Coronary artery (tissue), 2 donors: ENCODE results near the gene HNRNPA3.

Experiments
- DNase-seq: peaks from one replicate; pipeline ENCODE4 v3.0.0-alpha.2; 2017; ENCODE audit warnings: low spot score
- H3K27ac ChIP-seq, 2 donors: fragments of 200-600 bp; sonication (generic); one replicate each; pipeline ENCODE4 v1.5.1; 2016 to 2019
- H3K4me3 ChIP-seq: fragments of 200-600 bp; sonication (generic); 2 replicates; pipeline ENCODE4 v1.5.1; 2016; ENCODE audit warnings: mild to moderate bottlenecking, moderate library complexity
- CTCF ChIP-seq: fragments of 200-600 bp; sonication (generic); IDR thresholded peaks from one replicate; pipeline ENCODE4 v1.5.1; 2019; ENCODE audit warnings: antibody characterized with exemption

The HNRNPA3 gene

DNA sequence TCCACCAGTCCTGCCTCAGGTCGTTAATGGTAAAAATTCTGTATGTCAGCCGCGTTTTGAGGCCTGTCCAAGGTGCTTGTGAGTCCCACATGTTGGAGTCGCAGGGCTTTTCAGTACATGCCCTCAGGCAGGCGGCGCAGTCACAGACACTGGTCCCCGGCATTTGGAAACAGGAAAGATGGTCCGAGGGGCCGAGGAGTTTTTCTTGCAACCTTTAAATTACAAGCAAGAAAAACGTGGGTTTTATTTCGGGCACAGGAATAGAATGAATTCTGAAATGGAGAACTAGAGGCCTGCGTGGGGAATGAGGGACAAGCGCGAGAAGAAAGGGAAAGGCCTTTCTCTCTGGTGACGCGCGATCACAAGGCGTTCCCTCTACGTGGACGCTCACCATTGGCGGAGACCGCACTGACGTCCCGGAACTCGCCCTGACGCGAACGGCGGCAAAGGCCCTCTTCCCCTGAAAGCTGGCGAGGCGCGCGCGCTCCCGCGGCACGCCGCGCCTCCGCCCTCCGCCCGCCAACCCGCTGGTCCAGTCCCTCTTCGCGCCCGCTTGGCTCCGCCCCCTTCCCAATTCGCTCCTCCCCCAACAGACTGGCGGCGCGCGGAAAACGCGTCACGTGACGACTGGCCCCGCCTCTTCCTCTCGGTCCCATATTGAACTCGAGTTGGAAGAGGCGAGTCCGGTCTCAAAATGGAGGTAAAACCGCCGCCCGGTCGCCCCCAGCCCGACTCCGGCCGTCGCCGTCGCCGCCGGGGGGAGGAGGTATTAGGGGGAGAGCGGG, at the start of gene HNRNPA3:
HNRNPA3 (plus strand) TSS at position 689 of the 785 bp plus-strand sequence; CDS start at position 695, 6 bp downstream.
- TF ChIP-seq CTCF: no peak

GRCh38 chr2:177164131-177164530, 48.5 kb upstream of the HNRNPA3 start:
- Histone ChIP-seq H3K4me3 (peak overlapping the region; percentile 57), H3K27ac (peak overlapping the region; percentile 81 to 83)
- no peak for DNase-seq
- TF ChIP-seq CTCF: no peak

More for the DNA sequence above, at the start of gene HNRNPA3:
- Histone ChIP-seq H3K4me3 (peak within 1 kb of the TSS; percentile 85), H3K27ac (peak within 1 kb of the TSS; percentile 96 to 98)
- peak; percentile 99 for DNase-seq

DNA sequence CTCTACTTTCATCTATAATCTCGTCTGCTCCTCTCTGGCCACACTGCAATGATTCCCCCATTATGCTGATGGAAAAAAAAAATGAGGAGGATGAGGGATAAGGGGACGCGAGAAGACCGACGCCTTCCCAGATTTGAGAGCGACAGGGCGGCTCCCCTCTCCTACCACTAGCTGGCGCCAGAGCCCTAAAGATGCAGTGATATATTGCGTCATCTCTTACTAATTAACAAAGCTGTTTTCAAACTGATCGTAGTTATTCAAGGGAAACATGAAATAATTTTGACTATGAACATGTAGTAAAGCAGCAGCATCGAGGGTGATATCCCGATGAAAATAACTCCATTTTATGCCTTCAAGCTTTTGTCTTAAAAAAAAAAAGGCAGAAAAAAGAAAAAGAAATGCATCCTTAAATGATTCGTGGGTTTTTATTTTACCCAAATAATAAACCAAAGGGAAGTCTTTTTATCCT, 48.0 kb upstream of the HNRNPA3 start:
- Histone ChIP-seq H3K4me3 (peak overlapping the region; percentile 57), H3K27ac (peak overlapping the region; percentile 81 to 83)
- DNase-seq: peak; percentile 86
- TF ChIP-seq CTCF: peak; percentile 100

DNA sequence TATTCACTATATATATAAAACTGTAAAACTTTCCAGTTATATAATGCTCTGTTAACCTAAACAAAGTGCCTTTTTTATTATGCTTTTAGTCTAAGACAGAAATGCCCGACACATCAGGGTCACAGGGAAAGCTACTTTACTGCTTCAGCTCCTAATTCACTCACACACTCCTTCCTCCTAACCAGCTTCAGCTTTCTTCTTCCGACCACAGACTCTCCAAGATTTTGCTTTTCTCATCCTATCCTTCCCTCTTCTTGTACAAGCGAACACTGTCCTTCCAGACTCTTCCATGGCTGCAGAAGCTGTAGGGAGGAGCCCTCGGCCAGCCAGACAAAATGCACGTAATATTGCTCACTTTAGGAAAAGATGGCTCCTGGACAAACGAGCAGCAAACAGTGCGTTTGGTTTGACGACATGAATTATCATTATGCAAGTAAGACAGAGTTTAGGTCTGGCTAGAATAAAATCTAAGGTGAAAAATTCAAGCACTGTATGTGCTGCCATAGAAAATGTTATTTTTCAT, 47.5 kb upstream of the HNRNPA3 start:
- no peak for DNase-seq
- Histone ChIP-seq H3K4me3 (peak overlapping the region; percentile 57), H3K27ac (peak overlapping the region; percentile 81 to 83)
- no peak for TF ChIP-seq CTCF

DNA sequence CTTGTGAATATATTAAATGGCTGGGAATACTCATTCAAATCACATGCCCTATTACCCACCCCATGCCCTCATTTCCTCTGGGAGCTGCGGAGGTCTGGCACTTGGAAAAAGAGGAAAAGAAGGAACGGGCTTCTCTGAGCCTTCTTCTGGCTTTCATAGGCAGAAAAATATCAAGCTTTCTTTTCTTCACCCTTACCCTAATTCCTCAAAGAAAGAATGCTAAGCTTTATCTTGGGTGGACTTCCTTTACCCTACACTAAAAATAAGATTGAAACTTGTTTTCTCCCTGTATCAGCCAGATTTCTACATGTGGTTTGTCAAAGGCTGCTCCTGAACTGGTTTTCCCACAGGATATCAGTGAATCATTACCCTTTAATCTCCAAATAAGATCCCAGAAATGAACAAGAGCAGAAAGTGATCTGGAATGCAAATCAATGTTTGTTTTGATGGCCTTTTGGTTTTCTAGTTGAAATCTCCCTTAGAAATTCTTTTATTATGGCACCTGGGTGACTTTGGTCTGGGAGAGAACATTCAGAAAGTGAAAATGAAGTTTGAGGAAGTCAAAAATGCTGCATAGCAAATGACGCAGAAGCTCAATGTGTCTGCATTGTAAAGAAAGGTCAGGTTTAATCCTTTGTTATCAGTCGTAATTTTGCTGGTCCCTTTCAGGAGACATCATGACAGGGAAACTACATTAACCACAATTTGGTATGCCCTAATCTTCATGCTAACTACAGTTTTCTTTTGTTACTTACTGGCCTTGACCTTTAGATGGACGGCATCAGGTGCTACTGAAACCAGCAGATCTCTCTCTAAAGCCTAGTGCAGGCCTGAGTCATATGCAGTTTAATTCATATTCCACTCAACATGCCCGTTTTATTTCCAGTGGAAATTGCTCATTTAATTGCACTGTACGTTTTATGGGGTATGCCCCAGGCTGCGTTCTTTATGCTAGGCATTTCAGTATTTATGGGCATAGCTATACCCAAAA, 46.6 kb upstream of the HNRNPA3 start:
- Histone ChIP-seq H3K27ac (peak overlapping the region; percentile 81 to 83), H3K4me3 (peak overlapping the region; percentile 57)
- DNase-seq: no peak
- no peak for TF ChIP-seq CTCF

GRCh38 chr2:177169810-177170514, 42.6 kb upstream of the HNRNPA3 start:
- no peak overlapping the region for H3K4me3 ChIP-seq
- DNase-seq: no peak
- H3K27ac ChIP-seq: peak overlapping the region in 1 of 2 donors; percentile 18
- TF ChIP-seq CTCF: no peak
